Astrocyte (in vitro differentiated cells and primary cell): ENCODE results near the gene SMCO2.

Experiments
- CTCF ChIP-seq: IDR thresholded peaks from 2 replicates; pipeline ENCODE4 v1.5.1; 2011; ENCODE audit warnings: low read depth, mild to moderate bottlenecking, inconsistent platforms, low read length, moderate library complexity; ENCODE audit not compliant: insufficient read depth
- EZH2 ChIP-seq: IDR thresholded peaks from 2 replicates; pipeline ENCODE4 v1.6.1; 2012; ENCODE audit warnings: mild to moderate bottlenecking, low read length, inconsistent platforms; ENCODE audit not compliant: insufficient read depth

DNA sequence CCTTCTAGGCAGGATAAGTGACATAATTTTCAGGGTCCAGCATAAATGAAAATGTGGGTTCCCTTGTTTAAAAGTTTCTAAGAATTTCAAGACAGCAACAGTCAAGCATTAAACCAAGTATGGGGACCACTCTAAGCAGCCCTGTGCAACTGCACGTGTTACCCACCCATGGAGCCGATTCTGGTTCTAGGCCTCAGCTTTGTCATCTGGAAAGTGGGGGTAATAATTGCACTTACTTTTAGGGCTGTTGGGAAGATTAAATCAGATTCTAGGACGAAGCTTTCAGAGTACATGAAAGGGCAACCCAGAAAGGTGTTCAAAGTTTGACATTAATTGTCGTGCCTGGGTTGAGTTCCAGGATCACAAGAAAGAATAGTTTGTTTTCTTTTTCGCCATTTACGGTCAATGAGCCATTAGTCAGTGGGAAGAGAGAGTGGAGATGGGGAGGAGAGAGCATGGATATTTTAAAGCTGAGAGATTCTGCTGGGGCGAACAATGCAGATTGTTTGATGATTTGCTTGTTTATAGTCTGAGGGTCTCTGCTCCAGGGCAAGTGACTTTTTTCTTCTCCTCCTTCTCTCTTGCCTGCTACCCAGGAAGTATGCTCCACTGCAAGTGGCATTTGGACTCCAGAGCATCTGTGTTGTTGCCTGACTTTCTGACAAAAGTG is 66.8 kb downstream of the SMCO2 start:
- TF ChIP-seq CTCF (no peak), EZH2 (no peak)
